Sigmoid colon (tissue), 4 donors: ENCODE measurements around the gene CAPN1.

Source experiments
- CTCF ChIP-seq, 4 experiments: fragments of 450-650 bp in 3 of 4; fragments of 200-600 bp in 1 of 4; IDR thresholded peaks; one replicate each; pipeline ENCODE4 v1.5.1; 2016 to 2019; ENCODE audit warnings: antibody characterized with exemption in 4 of 4, mild to moderate bottlenecking in 3 of 4, moderate library complexity in 2 of 4
- EP300 ChIP-seq, 4 donors: sonication (generic); formaldehyde crosslinking; IDR thresholded peaks; one replicate each; pipeline ENCODE4 v1.6.1; 2017; ENCODE audit warnings: antibody characterized with exemption in 4 of 4
- POLR2A ChIP-seq, 2 donors: fragments of 450-650 bp; IDR thresholded peaks; one replicate each; pipeline ENCODE4 v1.6.1; 2016; ENCODE audit warnings: antibody characterized with exemption in 2 of 2, mild to moderate bottlenecking in 2 of 2, moderate library complexity in 2 of 2
- POLR2AphosphoS5 ChIP-seq, 4 donors: sonication (generic); formaldehyde crosslinking; IDR thresholded peaks; one replicate each; pipeline ENCODE4 v1.6.1; 2017; ENCODE audit warnings: antibody characterized with exemption in 4 of 4

- TF ChIP-seq CTCF (IDR thresholded peaks at IDR 0.05) (no peak), POLR2A (IDR thresholded peaks at IDR 0.05) (no peak), EP300 (IDR thresholded peaks at IDR 0.05) (no peak), POLR2AphosphoS5 (IDR thresholded peaks at IDR 0.05) (no peak)
These were observed 46.2 kb downstream of the CAPN1 start for GRCh38 chr11:65227879-65228278.
